GM18517 (cell line): ENCODE data around the gene XK.
A peak's percentile ranks its signal among the peaks of the same experiment; 100 is the strongest.
"Not testable (repeated sequence)": the region's sequence is repeated elsewhere in the genome, so short reads cannot be mapped to it uniquely, and the experiment has no call there.

Experiments used
- ATAC-seq: cut with Tn5 transposase; IDR thresholded peaks from one replicate; pipeline ENCODE4 v1.9.1; 2021; ENCODE audit warnings: mild to moderate bottlenecking, moderate library complexity; ENCODE audit not compliant: unreplicated experiment

Gene XK

GRCh38 chrX:37685381-37686359 lies at the start of gene XK:
XK (plus strand) TSS chrX:37685791; CDS start chrX:37685962, 171 bp downstream.
- no peak for ATAC-seq

- ATAC-seq = no peak
These were observed 47.5 kb upstream of the XK start for GRCh38 chrX:37638047-37638446.

- no peak for ATAC-seq
These were observed 45.4 kb upstream of the XK start for GRCh38 chrX:37640142-37640541.

- no peak for ATAC-seq
These were observed 43.7 kb upstream of the XK start for GRCh38 chrX:37641859-37642258.

- ATAC-seq = no peak
These were observed 40.9 kb upstream of the XK start for GRCh38 chrX:37644381-37645305.

- no peak for ATAC-seq
These were observed 39.3 kb upstream of the XK start for GRCh38 chrX:37646254-37646653.

- not testable (repeated sequence) for ATAC-seq
These were observed 34.7 kb upstream of the XK start for GRCh38 chrX:37650879-37651278.

- ATAC-seq = no peak
These were observed 33.6 kb upstream of the XK start for GRCh38 chrX:37651921-37652452.

- no peak for ATAC-seq
These were observed 32.9 kb upstream of the XK start for GRCh38 chrX:37652589-37653231.

- no peak for ATAC-seq
These were observed 32.0 kb upstream of the XK start for GRCh38 chrX:37653397-37654085.

GRCh38 chrX:37658343-37659030 lies 27.1 kb upstream of the XK start:
- ATAC-seq = no peak

- ATAC-seq = no peak
These were observed 26.5 kb upstream of the XK start for GRCh38 chrX:37659047-37659446.

- ATAC-seq = no peak
These were observed 23.4 kb upstream of the XK start for GRCh38 chrX:37662181-37662580.

- ATAC-seq = no peak
These were observed 19.1 kb upstream of the XK start for GRCh38 chrX:37666516-37666915.

- ATAC-seq = no peak
These were observed 18.4 kb upstream of the XK start for GRCh38 chrX:37667141-37667540.

- no peak for ATAC-seq
These were observed 13.0 kb upstream of the XK start for GRCh38 chrX:37672563-37672962.

GRCh38 chrX:37676811-37677210 lies 8.8 kb upstream of the XK start:
- ATAC-seq = no peak

GRCh38 chrX:37677243-37677642 lies 8.3 kb upstream of the XK start:
- no peak for ATAC-seq

- ATAC-seq = peak; percentile 73
These were observed 7.8 kb upstream of the XK start for GRCh38 chrX:37677765-37678164.

GRCh38 chrX:37678574-37678973 lies 7.0 kb upstream of the XK start:
- ATAC-seq = no peak
